Type B pancreatic cell (in vitro differentiated cells): ENCODE measurements around the gene CST9L. TPM values are rescaled to one million over a fixed set of nuclear protein-coding genes. Genes with fewer than 3 reads are reported as not detected.

Source experiments
- DNase-seq: peaks from one replicate; pipeline ENCODE4 v3.0.0; 2021; ENCODE audit warnings: mixed read lengths; ENCODE audit not compliant: unreplicated experiment; ENCODE audit errors: extremely low spot score
- H3K27ac Mint-ChIP-seq: 2 replicates; pipeline ENCODE4 v1.8.0; 2021; ENCODE audit warnings: mild to moderate bottlenecking, mixed read lengths
- H3K27me3 Mint-ChIP-seq: 2 replicates; pipeline ENCODE4 v1.8.0; 2021; ENCODE audit warnings: mixed read lengths
- H3K36me3 Mint-ChIP-seq: 2 replicates; pipeline ENCODE4 v1.8.0; 2021; ENCODE audit warnings: mixed read lengths
- H3K4me1 Mint-ChIP-seq: one replicate; pipeline ENCODE4 v1.8.0; 2021; ENCODE audit warnings: mixed read lengths; ENCODE audit not compliant: unreplicated experiment
- H3K4me3 Mint-ChIP-seq: 2 replicates; pipeline ENCODE4 v1.8.0; 2021; ENCODE audit warnings: mild to moderate bottlenecking, mixed read lengths
- H3K9me3 Mint-ChIP-seq: 2 replicates; pipeline ENCODE4 v1.8.0; 2021; ENCODE audit warnings: mixed read lengths
- total RNA-seq: library from RNA; stranded (reverse); gene quantifications from 2 replicates; pipeline ENCODE4 v1.2.1, GENCODE V29; 2021; ENCODE audit warnings: low replicate concordance
- TF ChIP-seq, protein P1 (sequence below): fragments of 200-600 bp; sonication (generic); conservative IDR thresholded peaks from 2 replicates; pipeline ENCODE4 v1.5.0; 2021; ENCODE audit warnings: antibody characterized with exemption, mild to moderate bottlenecking

The CST9L gene
- total RNA-seq, 1 donor from 2014 or later, result not detected

DNA sequence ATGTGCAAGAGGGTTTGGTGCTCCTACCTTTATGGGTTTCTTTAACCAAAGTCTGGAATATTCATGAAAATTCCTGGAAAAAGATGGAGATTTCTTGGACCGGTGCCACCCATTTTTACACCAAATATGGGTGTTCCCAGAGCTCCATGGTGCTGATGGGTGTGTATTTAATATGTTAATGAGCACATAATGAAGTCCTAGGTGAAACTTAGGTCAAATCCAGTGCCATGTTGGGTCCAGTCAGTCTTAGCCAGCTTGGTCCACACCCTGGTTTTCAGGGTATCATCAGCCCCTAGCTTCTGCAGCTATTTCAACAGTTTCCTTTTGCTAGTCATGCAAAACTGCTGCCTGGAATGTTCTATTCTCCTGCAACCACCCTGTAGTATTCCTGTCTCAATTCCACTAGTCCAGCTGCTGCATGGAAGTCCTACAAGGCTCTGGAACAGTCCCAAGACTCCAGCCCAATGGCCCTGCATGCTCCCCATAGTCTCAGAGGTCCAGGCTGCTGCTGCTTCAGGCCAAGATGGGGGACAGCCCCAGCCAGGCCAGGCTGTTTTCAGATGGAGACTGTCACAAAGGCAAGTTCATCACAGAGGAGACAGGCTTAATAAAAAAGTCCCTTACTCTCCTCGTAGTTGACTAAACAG is 31.8 kb downstream of the CST9L start:
- no peaks in the 10 kb centered on the region for H3K4me1 Mint-ChIP-seq
- TF ChIP-seq, protein P1, sequence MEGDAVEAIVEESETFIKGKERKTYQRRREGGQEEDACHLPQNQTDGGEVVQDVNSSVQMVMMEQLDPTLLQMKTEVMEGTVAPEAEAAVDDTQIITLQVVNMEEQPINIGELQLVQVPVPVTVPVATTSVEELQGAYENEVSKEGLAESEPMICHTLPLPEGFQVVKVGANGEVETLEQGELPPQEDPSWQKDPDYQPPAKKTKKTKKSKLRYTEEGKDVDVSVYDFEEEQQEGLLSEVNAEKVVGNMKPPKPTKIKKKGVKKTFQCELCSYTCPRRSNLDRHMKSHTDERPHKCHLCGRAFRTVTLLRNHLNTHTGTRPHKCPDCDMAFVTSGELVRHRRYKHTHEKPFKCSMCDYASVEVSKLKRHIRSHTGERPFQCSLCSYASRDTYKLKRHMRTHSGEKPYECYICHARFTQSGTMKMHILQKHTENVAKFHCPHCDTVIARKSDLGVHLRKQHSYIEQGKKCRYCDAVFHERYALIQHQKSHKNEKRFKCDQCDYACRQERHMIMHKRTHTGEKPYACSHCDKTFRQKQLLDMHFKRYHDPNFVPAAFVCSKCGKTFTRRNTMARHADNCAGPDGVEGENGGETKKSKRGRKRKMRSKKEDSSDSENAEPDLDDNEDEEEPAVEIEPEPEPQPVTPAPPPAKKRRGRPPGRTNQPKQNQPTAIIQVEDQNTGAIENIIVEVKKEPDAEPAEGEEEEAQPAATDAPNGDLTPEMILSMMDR, result no peak
- no peak overlapping the region for H3K27ac Mint-ChIP-seq
- no peak for DNase-seq
- no peak overlapping the region for H3K4me3 Mint-ChIP-seq
- H3K36me3 Mint-ChIP-seq, result no peaks in the 10 kb centered on the region
- H3K27me3 Mint-ChIP-seq, result peaks cover 3% of the 10 kb centered on the region
- H3K9me3 Mint-ChIP-seq, result no peaks in the 10 kb centered on the region

DNA sequence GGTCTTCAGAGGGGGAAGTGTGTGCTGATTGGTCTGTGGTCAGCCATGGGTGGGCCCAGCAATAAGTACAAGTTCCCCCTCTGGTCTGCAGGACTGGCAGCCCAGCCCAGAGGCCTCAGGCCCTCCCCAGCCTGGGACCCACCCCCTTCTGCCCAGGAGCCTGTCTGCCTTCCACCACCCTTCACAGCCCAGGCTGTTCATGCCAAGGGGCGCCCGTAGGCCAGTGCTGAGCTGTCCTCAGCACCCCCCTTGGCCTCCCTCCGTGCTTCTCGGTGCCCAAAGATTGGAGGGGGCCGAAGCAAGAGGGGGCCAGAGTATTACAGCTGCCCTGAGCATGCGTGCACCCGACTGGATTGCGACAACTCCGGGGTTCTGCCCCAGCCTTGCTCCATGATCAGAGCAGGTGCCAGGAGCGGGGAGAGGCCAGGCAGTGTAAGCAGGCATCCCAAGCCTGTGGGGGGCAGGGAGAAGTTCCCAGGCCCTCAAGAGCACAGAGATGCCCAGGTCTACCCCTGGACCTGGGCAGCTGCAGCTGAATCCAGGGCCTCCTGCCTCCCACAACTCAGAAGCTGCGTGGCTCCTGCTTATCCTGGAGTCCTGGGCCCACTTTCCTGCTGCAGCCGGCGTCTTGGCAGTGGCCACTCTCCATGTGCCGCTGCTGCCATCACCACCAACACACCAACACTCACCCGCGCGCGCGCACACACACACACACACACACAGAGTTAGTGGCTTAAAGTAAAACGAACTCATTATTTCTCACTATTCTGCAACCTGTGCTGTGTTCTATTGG is 33.3 kb downstream of the CST9L start:
- TF ChIP-seq, protein P1, result no peak
- Mint-ChIP-seq H3K4me3 (no peak overlapping the region), H3K9me3 (no peaks in the 10 kb centered on the region), H3K4me1 (no peaks in the 10 kb centered on the region), H3K27ac (no peak overlapping the region), H3K27me3 (peaks cover 3% of the 10 kb centered on the region), H3K36me3 (no peaks in the 10 kb centered on the region)
- no peak for DNase-seq

DNA sequence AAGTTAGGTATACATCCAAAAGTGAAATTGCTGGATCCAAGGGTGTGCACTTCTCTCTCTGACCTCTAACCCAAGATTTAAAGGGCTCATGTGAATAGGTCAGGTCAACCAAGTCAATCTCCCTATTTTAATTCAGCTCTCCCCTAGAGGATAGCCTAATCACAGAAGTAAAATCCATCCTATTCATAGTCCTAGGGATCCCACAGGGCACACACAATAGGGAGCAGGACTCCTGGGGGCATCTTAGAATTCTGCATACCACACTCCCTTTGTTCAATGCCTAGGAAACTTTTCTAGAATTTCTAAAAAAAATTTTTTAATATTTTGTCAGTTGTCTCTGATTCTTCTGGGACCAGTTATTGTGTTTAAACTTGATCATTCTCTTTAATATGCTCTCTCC is 35.1 kb downstream of the CST9L start:
- Mint-ChIP-seq H3K4me3 (no peak overlapping the region), H3K9me3 (no peaks in the 10 kb centered on the region), H3K27me3 (no peaks in the 10 kb centered on the region), H3K27ac (no peak overlapping the region), H3K36me3 (peaks cover 5% of the 10 kb centered on the region), H3K4me1 (no peaks in the 10 kb centered on the region)
- no peak for DNase-seq
- TF ChIP-seq, protein P1, result no peak

DNA sequence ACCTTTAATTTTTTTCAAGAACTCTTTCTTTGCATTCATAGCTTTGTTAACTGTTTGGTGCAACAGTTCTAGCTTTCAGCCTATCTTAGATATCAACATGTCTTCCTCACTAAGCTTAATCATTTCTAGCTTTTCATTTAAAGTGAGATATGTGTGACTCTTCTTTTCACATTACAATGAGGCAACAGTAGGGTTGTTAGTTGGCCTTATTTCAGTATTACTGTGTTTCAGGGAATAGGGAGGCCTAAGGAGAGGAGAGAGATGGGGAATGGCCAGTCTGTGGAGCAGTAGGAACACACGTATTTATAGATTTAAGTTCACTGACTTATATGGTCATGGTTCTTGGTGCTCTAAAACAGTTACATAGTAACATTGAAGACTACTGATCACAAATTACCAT is 35.8 kb downstream of the CST9L start:
- no peaks in the 10 kb centered on the region for H3K27me3 Mint-ChIP-seq
- peaks cover 5% of the 10 kb centered on the region for H3K36me3 Mint-ChIP-seq
- H3K4me3 Mint-ChIP-seq, result no peak overlapping the region
- no peak overlapping the region for H3K27ac Mint-ChIP-seq
- no peak for DNase-seq
- TF ChIP-seq, protein P1, result no peak
- no peaks in the 10 kb centered on the region for H3K4me1 Mint-ChIP-seq
- H3K9me3 Mint-ChIP-seq, result no peaks in the 10 kb centered on the region

DNA sequence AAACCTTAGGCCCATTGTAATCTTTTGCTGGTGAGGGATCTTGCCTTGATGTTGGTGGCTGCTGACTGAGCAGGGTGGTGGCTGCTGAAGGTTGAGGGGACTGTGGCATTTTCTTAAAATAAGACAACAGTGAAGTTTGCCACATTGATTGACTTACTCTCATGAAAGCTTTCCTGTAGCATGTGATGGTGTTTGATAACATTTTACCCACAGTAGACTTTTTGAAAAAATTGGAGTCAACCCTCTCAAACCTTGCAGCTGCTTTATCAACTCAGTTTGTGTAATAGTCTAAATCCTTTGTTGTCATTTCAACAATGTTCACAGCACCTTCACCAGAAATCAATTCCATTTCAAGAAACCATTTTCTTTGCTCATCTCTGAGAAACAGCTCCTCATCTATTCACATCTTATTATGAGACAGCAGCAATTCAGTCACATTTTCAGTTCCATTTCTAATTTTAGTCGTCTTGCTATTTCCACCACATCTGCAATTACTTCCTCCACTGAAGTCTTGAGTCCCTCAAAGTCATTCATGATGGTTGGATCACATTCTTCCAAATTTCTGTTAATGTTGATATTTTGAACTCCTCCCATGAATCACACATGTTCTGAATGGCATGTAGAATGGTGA is 37.2 kb downstream of the CST9L start:
- no peak overlapping the region for H3K4me3 Mint-ChIP-seq
- H3K9me3 Mint-ChIP-seq, result no peaks in the 10 kb centered on the region
- DNase-seq, result no peak
- no peaks in the 10 kb centered on the region for H3K27me3 Mint-ChIP-seq
- no peaks in the 10 kb centered on the region for H3K4me1 Mint-ChIP-seq
- H3K36me3 Mint-ChIP-seq, result peaks cover 5% of the 10 kb centered on the region
- no peak overlapping the region for H3K27ac Mint-ChIP-seq
- TF ChIP-seq, protein P1, result no peak
